DMS114 treated with DMSO at 0.1 percent for 48 hours (cell line): ENCODE measurements around the gene MLANA.

ENCODE experiments used
- DNase-seq: peaks from one replicate; lab custom pipeline; 2025; ENCODE audit not compliant: unreplicated experiment; lab: John Stamatoyannopoulos, UW

MLANA gene

DNA sequence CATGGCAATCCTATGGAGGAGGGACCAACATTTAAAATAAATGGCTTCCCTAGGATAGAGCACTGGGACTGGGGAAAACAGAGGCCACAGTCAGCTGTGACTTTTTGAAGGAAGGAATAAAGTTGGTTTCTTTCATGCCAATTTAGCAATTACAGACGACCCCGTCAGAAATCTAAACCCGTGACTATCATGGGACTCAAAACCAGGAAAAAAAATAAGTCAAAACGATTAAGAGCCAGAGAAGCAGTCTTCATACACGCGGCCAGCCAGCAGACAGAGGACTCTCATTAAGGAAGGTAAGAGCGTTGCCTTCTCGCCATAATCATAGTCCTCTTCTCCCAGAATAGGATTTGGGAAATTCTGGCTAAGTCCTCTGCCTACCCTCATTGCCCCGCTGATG, at the start of gene MLANA:
Gene MLANA, plus strand, starts transcription at position 249 of the 400 bp plus-strand sequence. CDS start 1,586 bp downstream, outside the sequence.
- DNase-seq, result no peak

- no peak for DNase-seq
These were observed 48.7 kb upstream of the MLANA start for GRCh38 chr9:5841771-5842573.

DNA sequence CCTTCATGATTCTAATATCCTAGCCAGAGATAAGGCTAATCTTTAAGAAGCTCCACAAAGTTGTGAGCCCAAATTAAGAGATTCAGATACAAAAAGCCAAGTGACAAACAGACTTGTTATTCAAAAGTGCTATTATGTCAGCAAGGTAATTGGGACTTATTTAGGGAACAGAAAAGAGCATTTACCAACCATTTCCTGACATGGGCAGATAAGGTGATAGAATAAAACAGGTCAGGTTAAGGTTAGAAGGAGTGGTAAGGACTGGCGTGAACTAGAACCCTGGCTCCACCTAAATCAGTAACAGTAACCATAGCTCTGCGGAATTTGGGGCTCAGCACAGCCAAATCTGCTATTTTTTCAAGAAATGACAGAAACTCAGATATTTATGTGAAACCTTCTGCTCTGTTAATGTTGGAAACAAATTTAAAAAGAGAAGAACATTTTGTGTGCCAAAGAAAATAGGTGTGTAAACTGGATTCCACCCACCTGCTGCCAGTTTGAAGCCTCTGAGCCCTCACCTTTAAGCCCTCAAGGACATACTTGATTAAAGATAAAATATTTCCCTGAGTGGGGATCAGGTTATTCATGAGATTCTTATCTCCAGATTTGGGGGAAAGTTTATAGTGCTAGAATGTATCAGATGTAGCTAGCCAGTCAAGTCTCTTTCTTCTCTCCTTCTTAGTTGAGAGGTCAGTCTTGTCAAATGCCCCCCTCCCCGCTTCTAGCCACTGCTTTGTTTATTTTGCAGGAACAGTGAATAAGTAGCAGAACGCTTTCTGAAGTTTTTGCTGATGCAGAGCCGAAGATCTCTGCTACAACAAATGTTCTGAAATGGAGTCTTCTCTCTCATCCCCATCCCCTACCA, 47.5 kb upstream of the MLANA start:
- no peak for DNase-seq

- DNase-seq, result no peak
These were observed 46.8 kb upstream of the MLANA start for GRCh38 chr9:5843794-5844471.

DNA sequence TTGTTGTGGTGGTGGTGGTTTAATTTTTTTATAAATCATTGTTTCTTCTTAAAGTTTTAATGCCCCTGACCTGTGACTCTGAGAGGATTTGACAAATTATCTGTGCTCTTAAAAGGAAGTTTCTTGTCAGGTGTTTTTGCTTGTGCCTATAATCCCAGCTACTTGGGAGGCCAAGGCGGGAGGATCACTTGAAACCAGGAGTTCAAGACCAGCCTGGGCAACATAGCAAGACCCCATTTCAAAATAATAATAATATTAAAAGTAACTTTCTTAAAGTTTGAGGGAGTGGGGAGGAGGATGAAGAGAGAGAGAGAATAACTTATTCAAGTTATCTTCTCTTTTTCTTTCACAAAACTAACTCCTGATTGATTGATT, 45.5 kb upstream of the MLANA start:
- no peak for DNase-seq

DNA sequence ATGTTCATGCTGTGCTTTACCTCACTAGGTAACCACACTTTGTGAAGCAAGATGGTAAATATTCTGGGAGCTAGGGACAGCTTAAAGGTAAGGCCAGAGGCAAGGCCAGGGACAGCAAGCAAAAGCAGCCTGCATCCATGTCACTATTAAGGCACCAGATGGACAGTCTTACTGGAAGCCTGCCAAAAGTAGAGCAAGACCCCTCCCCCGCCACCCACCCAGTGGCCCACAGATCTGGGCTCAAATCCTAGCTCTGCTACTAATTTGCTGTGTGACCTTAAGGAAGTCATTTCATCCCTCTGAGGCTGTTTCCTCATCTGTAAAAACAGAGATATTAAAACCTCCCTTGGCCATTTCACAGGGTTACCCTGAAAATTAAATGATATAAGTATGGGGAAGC, 44.6 kb upstream of the MLANA start:
- DNase-seq, result no peak

DNA sequence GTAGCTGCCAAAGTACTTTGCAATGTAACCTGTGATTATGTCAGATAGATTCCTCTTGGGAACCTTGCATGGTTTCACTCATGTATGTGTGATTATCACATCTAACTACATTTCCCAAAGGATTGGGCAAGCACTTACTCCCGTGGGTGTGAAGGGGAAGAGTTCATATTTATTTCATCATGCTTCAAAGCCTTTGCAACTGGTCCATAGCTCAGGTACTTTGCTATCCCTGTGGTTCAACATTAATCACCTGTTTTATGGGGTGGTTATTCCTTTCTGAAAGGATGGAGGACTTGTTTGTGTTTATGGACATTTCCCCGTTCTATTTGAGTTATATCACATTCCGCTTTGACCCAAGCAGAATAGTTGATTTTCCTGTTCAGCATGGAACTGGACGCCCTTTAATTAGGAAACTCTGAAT, 44.2 kb upstream of the MLANA start:
- no peak for DNase-seq

GRCh38 chr9:5848372-5848882, 42.3 kb upstream of the MLANA start:
- DNase-seq, result no peak

DNA sequence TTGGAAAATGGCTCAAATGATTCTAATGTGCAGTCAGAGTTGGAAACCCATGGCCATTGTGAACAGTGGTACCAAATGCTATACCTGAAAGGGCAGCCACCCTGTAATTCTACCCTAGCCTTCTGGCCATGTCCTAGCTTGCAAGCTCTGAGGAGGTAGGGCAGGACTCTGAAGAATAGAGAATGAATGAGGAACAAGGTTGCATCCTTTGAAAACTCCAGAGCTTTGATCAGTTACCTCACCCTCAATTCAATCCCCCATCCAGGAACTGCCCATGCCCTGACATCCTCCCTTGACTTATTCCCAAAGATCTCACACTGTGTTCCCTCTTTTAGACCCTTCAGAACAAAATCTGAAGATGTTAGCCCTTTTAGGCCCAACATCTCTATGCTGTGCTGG, 40.0 kb upstream of the MLANA start:
- no peak for DNase-seq

DNA sequence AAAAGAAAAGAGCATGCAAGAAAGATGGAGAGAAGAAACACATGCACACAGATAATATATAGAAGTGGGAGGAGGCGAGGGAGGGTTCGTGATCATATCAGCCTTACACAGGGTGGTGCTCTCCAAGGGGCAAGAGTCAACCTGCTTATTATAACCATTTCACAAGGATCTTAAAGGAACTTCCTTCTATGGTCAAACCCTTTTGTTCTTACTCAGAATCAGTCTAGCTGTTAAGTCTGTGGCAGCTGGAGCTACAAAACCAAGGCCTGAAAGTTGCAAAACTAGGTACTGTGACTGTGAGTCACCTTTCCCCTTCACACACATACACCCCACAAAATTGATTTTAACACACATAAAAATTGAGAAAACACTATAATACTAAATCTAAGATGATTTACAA, 39.2 kb upstream of the MLANA start:
- no peak for DNase-seq

DNA sequence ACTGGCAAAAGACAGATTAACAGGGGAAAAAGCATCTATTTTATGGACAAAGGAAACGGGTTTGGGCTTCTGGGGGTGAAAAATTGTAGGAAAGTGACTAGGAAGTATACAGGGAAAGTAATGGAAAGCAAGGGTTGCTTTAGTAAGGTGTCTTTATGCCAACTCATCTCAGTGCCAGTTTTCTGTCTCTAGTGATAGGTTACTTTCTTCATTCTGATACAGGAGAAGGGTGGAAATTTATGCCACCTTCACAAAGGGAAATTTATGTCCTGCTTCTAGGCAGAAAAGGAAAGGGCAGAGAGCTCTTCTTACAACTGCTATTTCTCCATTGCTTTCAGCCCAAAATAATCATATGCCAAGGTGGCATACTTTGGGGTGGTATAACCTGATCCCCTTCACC, 37.7 kb upstream of the MLANA start:
- DNase-seq, result no peak

GRCh38 chr9:5853617-5854016, 37.1 kb upstream of the MLANA start:
- DNase-seq, result no peak

GRCh38 chr9:5854063-5854790, 36.5 kb upstream of the MLANA start:
- DNase-seq, result no peak

- no peak for DNase-seq
These were observed 32.8 kb upstream of the MLANA start for GRCh38 chr9:5857928-5858327.

DNA sequence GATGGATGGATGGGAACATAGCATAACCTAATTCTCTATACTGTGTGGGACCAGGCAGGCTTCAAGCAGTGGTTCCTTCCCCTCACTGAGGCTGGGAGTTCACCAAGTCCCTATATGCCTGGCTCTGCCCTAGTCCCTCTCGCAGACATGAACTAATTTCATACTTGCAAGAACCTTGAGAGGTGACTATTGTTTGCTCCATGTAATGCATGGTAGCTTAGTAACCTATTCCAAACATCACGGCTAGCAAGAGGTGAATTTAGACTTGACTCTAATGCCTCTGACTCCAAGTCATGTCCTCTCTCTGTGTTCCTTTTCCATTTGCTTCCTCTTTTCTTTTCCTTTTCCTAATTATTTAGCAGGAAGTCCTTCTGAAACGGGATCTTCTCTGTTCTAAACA, 31.9 kb upstream of the MLANA start:
- no peak for DNase-seq

GRCh38 chr9:5863092-5863746, 27.5 kb upstream of the MLANA start:
- no peak for DNase-seq

DNA sequence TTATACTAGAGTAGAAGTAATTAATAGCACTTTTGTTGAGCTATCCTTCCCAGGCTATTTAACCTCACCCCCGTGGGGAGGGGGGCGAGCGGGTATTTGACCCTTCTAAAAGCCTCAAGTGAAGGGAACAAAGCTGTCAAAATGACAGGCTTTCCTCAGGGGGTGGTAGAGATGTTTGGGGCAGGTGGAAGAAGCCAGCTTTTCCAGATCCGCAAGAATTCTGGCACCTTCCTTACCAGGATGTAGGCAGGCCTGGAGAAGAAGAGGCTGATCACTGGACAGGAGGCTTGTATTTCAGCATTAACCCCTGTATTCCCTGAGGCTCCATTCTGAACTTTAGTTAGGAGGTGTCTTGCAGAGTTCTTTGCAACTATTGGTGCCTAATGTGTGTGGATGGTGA, 26.2 kb upstream of the MLANA start:
- DNase-seq, result no peak

- no peak for DNase-seq
These were observed 24.4 kb upstream of the MLANA start for GRCh38 chr9:5866272-5866671.

DNA sequence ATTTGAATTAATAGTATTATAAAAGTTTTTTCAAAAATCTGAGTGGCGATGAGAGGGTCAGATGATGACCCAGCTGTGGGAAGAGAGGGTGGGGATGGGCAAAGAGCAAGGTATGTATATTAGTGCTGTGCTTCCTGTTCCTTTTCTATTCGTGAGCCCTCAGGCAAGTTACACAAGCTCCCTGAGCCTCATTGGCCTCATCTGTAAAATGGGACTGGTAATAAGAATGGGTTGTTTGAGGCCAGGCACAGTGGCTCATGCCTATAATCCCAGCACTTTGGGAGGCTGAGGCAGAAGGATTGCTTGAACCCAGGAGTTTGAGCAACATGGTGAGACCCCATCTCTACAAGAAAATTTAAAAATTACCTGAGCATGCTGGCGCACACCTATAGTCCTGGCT, 24.0 kb upstream of the MLANA start:
- no peak for DNase-seq

DNA sequence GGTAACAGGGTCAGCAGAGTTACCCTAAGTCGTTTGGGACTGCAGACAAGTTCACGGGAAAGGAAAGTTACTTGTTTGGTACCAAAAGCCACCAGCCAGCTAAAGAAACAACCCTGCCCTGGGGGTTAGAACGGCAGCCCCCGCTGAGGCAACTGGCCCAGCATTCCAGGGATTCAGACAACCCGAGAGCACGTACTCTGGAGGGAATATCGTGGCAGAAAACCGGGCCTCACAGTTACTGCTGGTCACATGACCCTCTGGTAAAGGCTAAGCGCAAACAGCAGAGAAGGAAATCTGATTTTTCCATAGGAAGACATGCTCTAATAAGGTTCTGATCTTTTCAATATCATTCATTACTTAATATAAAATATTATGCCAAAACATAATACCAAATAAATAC, 22.5 kb upstream of the MLANA start:
- DNase-seq, result no peak
